HG03066 (cell line): ENCODE data around the gene TMEM245.
"Not testable (repeated sequence)": the region's sequence is repeated elsewhere in the genome, so short reads cannot be mapped to it uniquely, and the experiment has no call there.

ENCODE experiments used
- ATAC-seq: cut with Tn5 transposase; IDR thresholded peaks from one replicate; pipeline ENCODE4 v1.9.1; 2021; ENCODE audit warnings: low read depth; ENCODE audit not compliant: unreplicated experiment

The TMEM245 gene

GRCh38 chr9:109010746-109011145, 109.0 kb downstream of the TMEM245 start:
- peak; percentile 39 for ATAC-seq

DNA sequence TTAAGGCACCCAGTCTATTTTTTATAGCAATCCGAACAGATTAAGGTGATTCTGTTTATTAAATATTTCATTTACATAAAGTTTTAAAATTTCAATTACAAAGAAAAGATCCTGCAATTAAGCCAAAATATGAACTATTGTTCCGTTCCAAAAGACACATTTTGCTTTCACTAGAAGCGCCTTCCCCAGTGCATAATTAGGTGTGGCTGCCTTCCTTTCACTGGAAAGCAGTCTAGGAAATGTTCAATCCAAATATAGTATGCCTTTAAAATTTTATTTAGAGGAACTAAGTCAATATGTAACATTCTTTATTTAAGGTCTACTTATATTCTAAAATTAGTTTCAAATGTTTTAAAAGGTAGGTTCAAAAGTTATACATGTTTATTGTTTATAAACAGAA, 114.1 kb downstream of the TMEM245 start:
- ATAC-seq = no peak

DNA sequence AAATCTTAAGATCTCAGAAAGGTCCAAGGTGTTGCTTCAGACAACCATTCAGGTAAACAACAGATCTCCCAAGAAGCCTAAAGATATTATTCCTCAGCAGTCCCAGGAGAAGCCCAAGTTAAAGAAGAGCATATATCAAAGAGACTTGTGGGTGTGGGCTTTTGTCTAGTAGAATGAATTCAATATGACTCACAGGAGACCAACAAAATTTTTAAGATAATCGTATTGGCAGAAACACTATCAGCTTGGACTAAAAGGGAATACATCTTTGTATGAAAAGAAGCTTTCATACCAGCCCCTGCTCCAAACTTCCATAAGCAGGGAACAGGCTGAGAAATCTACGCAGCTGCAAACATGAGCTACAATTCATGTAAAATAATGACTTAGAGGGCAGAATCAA, 116.6 kb downstream of the TMEM245 start:
- ATAC-seq = no peak

- ATAC-seq = no peak
Observed at GRCh38 chr9:109002141-109002540, 117.6 kb downstream of the TMEM245 start.

- no peak for ATAC-seq
Observed at GRCh38 chr9:109001275-109001676, 118.5 kb downstream of the TMEM245 start.

DNA sequence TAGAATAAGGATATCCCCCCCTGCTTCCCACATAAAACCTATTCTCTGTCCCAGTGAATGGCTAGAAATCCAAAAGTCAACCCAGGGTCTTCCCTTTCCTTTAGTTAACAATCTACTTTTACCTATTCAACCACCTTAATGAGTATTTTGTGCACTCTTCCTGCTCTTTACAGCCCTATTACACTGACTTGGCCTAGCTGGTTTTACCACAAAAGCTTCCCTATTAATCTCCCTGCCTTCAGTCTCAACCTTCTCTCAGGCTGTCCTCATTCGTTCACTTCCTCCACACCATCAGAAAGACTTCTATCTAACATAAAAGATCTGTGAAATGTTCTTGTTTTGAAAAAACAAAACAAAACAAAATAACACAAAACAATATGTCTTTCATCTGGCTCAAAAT, 122.6 kb downstream of the TMEM245 start:
- ATAC-seq = no peak

GRCh38 chr9:108996643-108997042, 123.1 kb downstream of the TMEM245 start:
- no peak for ATAC-seq

- peak; percentile 87 for ATAC-seq
Observed at GRCh38 chr9:108994695-108995094, 125.1 kb downstream of the TMEM245 start.

- no peak for ATAC-seq
Observed at GRCh38 chr9:108991479-108991878, 128.3 kb downstream of the TMEM245 start.

DNA sequence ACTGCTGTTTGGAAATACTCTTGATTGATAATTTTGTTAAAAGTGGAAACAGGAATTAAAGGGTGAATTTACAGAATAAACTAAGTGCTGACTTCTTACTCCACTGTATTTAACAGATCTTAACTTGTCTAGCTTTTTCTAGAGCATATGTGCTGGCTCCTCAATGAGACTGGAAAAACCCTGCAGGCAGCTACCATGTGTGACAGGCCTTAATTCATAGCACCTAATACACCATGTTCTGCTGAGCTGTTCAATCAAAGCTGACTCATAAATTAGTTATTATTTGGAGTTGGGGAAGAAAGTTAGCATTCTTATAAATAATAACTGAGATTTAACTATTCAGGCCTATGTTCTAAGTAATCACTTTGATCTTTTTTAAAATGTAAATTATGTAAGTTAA, 135.9 kb downstream of the TMEM245 start:
- no peak for ATAC-seq

GRCh38 chr9:108980893-108981292, 138.9 kb downstream of the TMEM245 start:
- no peak for ATAC-seq

GRCh38 chr9:108978205-108978604, 141.5 kb downstream of the TMEM245 start:
- no peak for ATAC-seq

DNA sequence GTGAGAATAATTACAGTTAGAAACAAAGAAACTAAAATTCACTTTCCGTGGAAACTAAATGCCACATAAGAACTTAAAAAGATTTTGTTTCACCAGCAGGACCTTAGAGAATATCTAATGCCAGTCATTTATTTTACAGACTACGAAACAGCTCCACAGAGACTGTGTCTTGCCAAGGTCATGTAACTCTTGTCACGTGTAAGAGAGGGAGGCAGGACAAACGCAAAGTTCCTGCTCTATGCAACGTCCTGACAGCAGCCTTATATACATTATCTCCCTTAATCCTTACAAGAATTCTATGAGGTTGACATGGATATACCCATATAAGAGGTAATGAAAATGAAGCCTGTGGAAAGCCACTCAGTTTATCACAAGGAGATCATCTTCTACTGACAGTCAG, 145.9 kb downstream of the TMEM245 start:
- no peak for ATAC-seq

DNA sequence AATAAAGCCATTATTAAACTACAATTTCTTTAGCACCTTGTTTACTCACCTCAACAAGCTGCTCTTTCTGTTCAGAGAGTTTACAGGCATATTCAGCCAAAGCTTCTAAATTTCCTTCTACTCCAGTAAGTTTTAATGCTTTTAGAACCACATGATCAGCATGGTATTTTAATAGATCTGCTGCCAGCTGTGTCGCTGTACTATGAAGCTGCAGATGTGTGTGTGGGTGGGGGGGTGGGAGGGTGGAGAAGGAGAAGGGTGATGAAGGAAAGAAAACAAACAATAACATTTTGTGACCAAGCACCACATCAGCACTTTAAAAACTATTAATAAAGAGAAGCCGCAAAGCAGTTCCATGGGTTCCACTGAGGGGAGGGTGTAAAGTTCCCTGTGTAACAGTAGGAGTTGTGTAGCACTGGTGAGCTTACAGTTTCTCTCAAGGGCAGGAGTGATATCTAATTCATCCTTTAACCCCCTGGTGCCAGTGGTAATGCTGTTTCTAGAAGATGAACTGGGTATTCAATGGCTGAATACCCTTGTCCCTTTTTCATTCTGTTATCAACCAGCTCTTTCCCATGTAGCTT, 147.0 kb downstream of the TMEM245 start:
- ATAC-seq = no peak

- no peak for ATAC-seq
Observed at GRCh38 chr9:108972186-108972585, 147.6 kb downstream of the TMEM245 start.

DNA sequence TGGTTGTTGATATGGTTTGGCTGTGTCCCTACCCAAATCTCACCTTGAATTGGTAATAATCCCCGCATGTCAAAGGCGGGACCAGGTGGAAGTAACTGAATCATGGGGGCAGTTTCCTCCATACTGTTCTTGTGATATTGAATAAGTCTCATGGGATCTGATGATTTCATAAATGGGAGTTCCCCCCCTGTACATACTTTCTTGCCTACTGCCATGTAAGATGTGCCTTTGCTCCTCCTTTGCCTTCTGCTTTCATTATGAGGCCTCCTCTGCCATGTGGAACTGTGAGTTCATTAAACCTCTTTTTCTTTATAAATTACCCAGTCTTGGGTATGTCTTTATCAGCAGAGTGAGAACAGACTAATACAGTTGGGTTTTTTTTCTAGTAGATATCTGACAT, 148.4 kb downstream of the TMEM245 start:
- ATAC-seq = not testable (repeated sequence)

- no peak for ATAC-seq
Observed at GRCh38 chr9:108967916-108968315, 151.8 kb downstream of the TMEM245 start.
